Central memory CD8-positive, alpha-beta T cell (primary cell): Measurements from ENCODE around the gene DTD1.

Experiments used
- ATAC-seq: fragments of 150-1000 bp; cut with Tn5 transposase; replicated peaks from 2 replicates; pipeline ENCODE4 v1.10.0; 2022; ENCODE audit warnings: mild to moderate bottlenecking, moderate FRiP score, moderate number of reproducible peaks; ENCODE audit not compliant: poor library complexity, severe bottlenecking; ENCODE audit errors: extremely low read depth
- DNase-seq, 2 donors: peaks; one replicate each; pipeline ENCODE4 v3.0.0; 2021; ENCODE audit warnings: low spot score in 2 of 2
- H3K27ac Mint-ChIP-seq: one replicate; pipeline ENCODE4 v1.8.0; 2022; ENCODE audit warnings: low read depth, mild to moderate bottlenecking, moderate library complexity, mixed read lengths
- H3K27me3 Mint-ChIP-seq: one replicate; pipeline ENCODE4 v1.8.0; 2022; ENCODE audit warnings: mixed read lengths
- H3K36me3 Mint-ChIP-seq: one replicate; pipeline ENCODE4 v1.8.0; 2022; ENCODE audit warnings: mild to moderate bottlenecking, moderate library complexity, mixed read lengths; ENCODE audit not compliant: insufficient read depth
- H3K4me1 Mint-ChIP-seq: one replicate; pipeline ENCODE4 v1.8.0; 2022; ENCODE audit warnings: mixed read lengths
- H3K4me3 Mint-ChIP-seq: one replicate; pipeline ENCODE4 v1.8.0; 2022; ENCODE audit warnings: mild to moderate bottlenecking, moderate library complexity, mixed read lengths
- H3K9me3 Mint-ChIP-seq: one replicate; pipeline ENCODE4 v1.8.0; 2022; ENCODE audit warnings: mixed read lengths

DTD1 gene

GRCh38 chr20:18676396-18676795 is 88.5 kb downstream of the DTD1 start:
- no peak overlapping the region for H3K27ac Mint-ChIP-seq
- H3K9me3 Mint-ChIP-seq, result no peaks in the 10 kb centered on the region
- H3K4me3 Mint-ChIP-seq, result no peak overlapping the region
- DNase-seq (no peak), ATAC-seq (no peak)
- H3K4me1 Mint-ChIP-seq, result peaks cover 22% of the 10 kb centered on the region
- H3K27me3 Mint-ChIP-seq, result no peaks in the 10 kb centered on the region
- H3K36me3 Mint-ChIP-seq, result no peaks in the 10 kb centered on the region

- Mint-ChIP-seq H3K4me1 (peaks cover 22% of the 10 kb centered on the region), H3K27ac (no peak overlapping the region), H3K36me3 (no peaks in the 10 kb centered on the region), H3K9me3 (no peaks in the 10 kb centered on the region), H3K27me3 (no peaks in the 10 kb centered on the region), H3K4me3 (no peak overlapping the region)
- no peak for ATAC-seq
- no peak for DNase-seq
Measured at GRCh38 chr20:18677126-18677525, 89.3 kb downstream of the DTD1 start.

- Mint-ChIP-seq H3K27ac (peak overlapping the region; percentile 17), H3K4me1 (peaks cover 22% of the 10 kb centered on the region), H3K27me3 (no peaks in the 10 kb centered on the region), H3K9me3 (no peaks in the 10 kb centered on the region), H3K36me3 (no peaks in the 10 kb centered on the region), H3K4me3 (no peak overlapping the region)
- ATAC-seq (no peak), DNase-seq (no peak)
Measured at GRCh38 chr20:18678549-18679419, 90.9 kb downstream of the DTD1 start.

- no peak overlapping the region for H3K4me3 Mint-ChIP-seq
- no peaks in the 10 kb centered on the region for H3K27me3 Mint-ChIP-seq
- peaks cover 24% of the 10 kb centered on the region for H3K4me1 Mint-ChIP-seq
- no peaks in the 10 kb centered on the region for H3K36me3 Mint-ChIP-seq
- H3K9me3 Mint-ChIP-seq, result no peaks in the 10 kb centered on the region
- no peak for DNase-seq
- ATAC-seq, result no peak
- H3K27ac Mint-ChIP-seq, result no peak overlapping the region
Measured at GRCh38 chr20:18683839-18684238, 96.0 kb downstream of the DTD1 start.

- H3K9me3 Mint-ChIP-seq, result no peaks in the 10 kb centered on the region
- H3K4me3 Mint-ChIP-seq, result no peak overlapping the region
- no peaks in the 10 kb centered on the region for H3K36me3 Mint-ChIP-seq
- ATAC-seq (no peak), DNase-seq (no peak)
- H3K27ac Mint-ChIP-seq, result no peak overlapping the region
- H3K27me3 Mint-ChIP-seq, result no peaks in the 10 kb centered on the region
- peaks cover 18% of the 10 kb centered on the region for H3K4me1 Mint-ChIP-seq
Measured at GRCh38 chr20:18684775-18685174, 96.9 kb downstream of the DTD1 start.

- H3K4me3 Mint-ChIP-seq, result no peak overlapping the region
- ATAC-seq (no peak), DNase-seq (no peak)
- H3K36me3 Mint-ChIP-seq, result no peaks in the 10 kb centered on the region
- no peaks in the 10 kb centered on the region for H3K9me3 Mint-ChIP-seq
- H3K4me1 Mint-ChIP-seq, result peaks cover 18% of the 10 kb centered on the region
- H3K27ac Mint-ChIP-seq, result no peak overlapping the region
- H3K27me3 Mint-ChIP-seq, result no peaks in the 10 kb centered on the region
Measured at GRCh38 chr20:18685406-18685805, 97.6 kb downstream of the DTD1 start.

GRCh38 chr20:18686696-18687095 is 98.8 kb downstream of the DTD1 start:
- DNase-seq (no peak), ATAC-seq (no peak)
- Mint-ChIP-seq H3K9me3 (no peaks in the 10 kb centered on the region), H3K4me3 (no peak overlapping the region), H3K4me1 (peaks cover 18% of the 10 kb centered on the region), H3K36me3 (no peaks in the 10 kb centered on the region), H3K27ac (no peak overlapping the region), H3K27me3 (no peaks in the 10 kb centered on the region)

- Mint-ChIP-seq H3K4me3 (no peak overlapping the region), H3K9me3 (no peaks in the 10 kb centered on the region), H3K27me3 (no peaks in the 10 kb centered on the region), H3K27ac (no peak overlapping the region), H3K4me1 (peaks cover 18% of the 10 kb centered on the region), H3K36me3 (no peaks in the 10 kb centered on the region)
- DNase-seq, result no peak
- no peak for ATAC-seq
Measured at GRCh38 chr20:18688676-18689075, 100.8 kb downstream of the DTD1 start.

GRCh38 chr20:18689557-18689956 is 101.7 kb downstream of the DTD1 start:
- no peaks in the 10 kb centered on the region for H3K27me3 Mint-ChIP-seq
- no peak overlapping the region for H3K27ac Mint-ChIP-seq
- no peaks in the 10 kb centered on the region for H3K36me3 Mint-ChIP-seq
- DNase-seq, result no peak
- no peak for ATAC-seq
- H3K4me1 Mint-ChIP-seq, result peaks cover 15% of the 10 kb centered on the region
- no peak overlapping the region for H3K4me3 Mint-ChIP-seq
- no peaks in the 10 kb centered on the region for H3K9me3 Mint-ChIP-seq

GRCh38 chr20:18692447-18692846 is 104.6 kb downstream of the DTD1 start:
- no peaks in the 10 kb centered on the region for H3K9me3 Mint-ChIP-seq
- DNase-seq, result no peak
- H3K4me3 Mint-ChIP-seq, result no peak overlapping the region
- H3K27me3 Mint-ChIP-seq, result no peaks in the 10 kb centered on the region
- H3K27ac Mint-ChIP-seq, result no peak overlapping the region
- ATAC-seq, result no peak
- no peaks in the 10 kb centered on the region for H3K36me3 Mint-ChIP-seq
- H3K4me1 Mint-ChIP-seq, result peaks cover 3% of the 10 kb centered on the region

GRCh38 chr20:18694071-18694470 is 106.2 kb downstream of the DTD1 start:
- Mint-ChIP-seq H3K4me1 (peaks cover 10% of the 10 kb centered on the region), H3K36me3 (no peaks in the 10 kb centered on the region), H3K9me3 (no peaks in the 10 kb centered on the region), H3K27me3 (no peaks in the 10 kb centered on the region), H3K27ac (no peak overlapping the region), H3K4me3 (no peak overlapping the region)
- DNase-seq (no peak), ATAC-seq (no peak)

- ATAC-seq, result no peak
- peaks cover 11% of the 10 kb centered on the region for H3K4me1 Mint-ChIP-seq
- no peaks in the 10 kb centered on the region for H3K36me3 Mint-ChIP-seq
- H3K4me3 Mint-ChIP-seq, result no peak overlapping the region
- DNase-seq, result no peak
- H3K27ac Mint-ChIP-seq, result no peak overlapping the region
- no peaks in the 10 kb centered on the region for H3K9me3 Mint-ChIP-seq
- H3K27me3 Mint-ChIP-seq, result no peaks in the 10 kb centered on the region
Measured at GRCh38 chr20:18695175-18695574, 107.3 kb downstream of the DTD1 start.

GRCh38 chr20:18698735-18699380 is 111.0 kb downstream of the DTD1 start:
- Mint-ChIP-seq H3K27me3 (no peaks in the 10 kb centered on the region), H3K9me3 (no peaks in the 10 kb centered on the region), H3K27ac (no peak overlapping the region), H3K4me1 (peaks cover 21% of the 10 kb centered on the region), H3K36me3 (no peaks in the 10 kb centered on the region), H3K4me3 (no peak overlapping the region)
- ATAC-seq (no peak), DNase-seq (no peak)
